Neural cell (in vitro differentiated cells): ENCODE data around the gene COL5A1. TPM values are rescaled to one million over a fixed set of nuclear protein-coding genes. Genes with fewer than 3 reads are reported as not detected.

Experiments used
- H2AFZ ChIP-seq: fragments of 200-600, 300-800 bp; sonication (generic), shearing (Covaris generic); 2 replicates; pipeline ENCODE4 v1.6.0; 2014; ENCODE audit warnings: low read depth, mild to moderate bottlenecking, antibody characterized with exemption, low read length, moderate library complexity
- H3F3A ChIP-seq: fragments of 200-600 bp; shearing (Covaris generic); 2 replicates; pipeline ENCODE4 v1.6.1; 2016; ENCODE audit warnings: mild to moderate bottlenecking, moderate library complexity, mixed read lengths, antibody characterized with exemption, low read length; ENCODE audit not compliant: insufficient read depth, poor library complexity, severe bottlenecking
- H3K27ac ChIP-seq: fragments of 200-600, 300-800 bp; sonication (generic), shearing (Covaris generic); 2 replicates; pipeline ENCODE4 v1.5.1; 2014; ENCODE audit warnings: mild to moderate bottlenecking, low read length, moderate library complexity
- H3K27me3 ChIP-seq: fragments of 300-800, 200-600 bp; sonication (generic), shearing (Covaris generic); 2 replicates; pipeline ENCODE4 v1.6.0; 2014; ENCODE audit warnings: mild to moderate bottlenecking, low read depth, low read length, moderate library complexity; ENCODE audit not compliant: insufficient read depth
- H3K36me3 ChIP-seq: fragments of 300-800, 200-600 bp; sonication (generic), shearing (Covaris generic); 2 replicates; pipeline ENCODE4 v1.5.1; 2014; ENCODE audit warnings: mild to moderate bottlenecking, antibody characterized with exemption, low read length, moderate library complexity; ENCODE audit not compliant: insufficient read depth
- H3K4me2 ChIP-seq: fragments of 300-800, 200-600 bp; sonication (generic), shearing (Covaris generic); 2 replicates; pipeline ENCODE4 v1.6.0; 2014; ENCODE audit warnings: mild to moderate bottlenecking, low read length
- H3K4me3 ChIP-seq: fragments of 300-800, 200-600 bp; sonication (generic), shearing (Covaris generic); 2 replicates; pipeline ENCODE4 v1.5.1; 2014; ENCODE audit warnings: mild to moderate bottlenecking, low read length, moderate library complexity
- H3K79me2 ChIP-seq: fragments of 200-600 bp; shearing (Covaris generic); replicated peaks from 2 replicates; pipeline ENCODE4 v1.6.0; 2014; ENCODE audit warnings: mild to moderate bottlenecking, low read length, moderate library complexity; ENCODE audit not compliant: insufficient read depth
- H3K9ac ChIP-seq: fragments of 300-800, 200-600 bp; sonication (generic), shearing (Covaris generic); 2 replicates; pipeline ENCODE4 v1.6.1; 2016; ENCODE audit warnings: mild to moderate bottlenecking, low read length, mixed read lengths
- H3K9me2 ChIP-seq: fragments of 200-600 bp; shearing (Covaris generic); 2 replicates; pipeline ENCODE4 v1.6.1; 2016; ENCODE audit warnings: mild to moderate bottlenecking, low read length, mixed read lengths; ENCODE audit not compliant: insufficient read depth
- H3K9me3 ChIP-seq: fragments of 200-600, 300-800 bp; sonication (generic), shearing (Covaris generic); 2 replicates; pipeline ENCODE4 v1.6.1; 2016; ENCODE audit warnings: mild to moderate bottlenecking, mixed run types, low read length, moderate library complexity, mixed read lengths
- H4K20me1 ChIP-seq: fragments of 200-600 bp; shearing (Covaris generic); 2 replicates; pipeline ENCODE4 v1.6.1; 2016; ENCODE audit warnings: mild to moderate bottlenecking, mixed run types; ENCODE audit not compliant: insufficient read depth
- EP300 ChIP-seq: fragments of 450-650 bp; conservative IDR thresholded peaks from 2 replicates; pipeline ENCODE4 v1.6.1; 2014; ENCODE audit warnings: antibody characterized with exemption, mild to moderate bottlenecking, moderate library complexity; ENCODE audit not compliant: poor library complexity, severe bottlenecking
- EZH2 ChIP-seq: fragments of 200-600, 300-800 bp; shearing (Covaris generic), sonication (generic); IDR thresholded peaks from 2 replicates; pipeline ENCODE4 v1.6.1; 2014; ENCODE audit warnings: antibody characterized with exemption, low read length, borderline replicate concordance, mild to moderate bottlenecking; ENCODE audit not compliant: insufficient read depth, poor library complexity, severe bottlenecking
- MXI1 ChIP-seq: fragments of 450-650 bp; conservative IDR thresholded peaks from 2 replicates; pipeline ENCODE4 v1.6.1; 2014; ENCODE audit warnings: antibody characterized with exemption, mild to moderate bottlenecking; ENCODE audit not compliant: poor library complexity, severe bottlenecking
- POLR2AphosphoS5 ChIP-seq: IDR thresholded peaks from 2 replicates; pipeline ENCODE4 v1.6.1; 2012
- RAD21 ChIP-seq: fragments of 450-650 bp; conservative IDR thresholded peaks from 2 replicates; pipeline ENCODE4 v1.6.1; 2014; ENCODE audit warnings: antibody characterized with exemption, mild to moderate bottlenecking, moderate library complexity
- SMC3 ChIP-seq: fragments of 450-650 bp; conservative IDR thresholded peaks from 2 replicates; pipeline ENCODE4 v1.6.1; 2014; ENCODE audit warnings: antibody characterized with exemption, mild to moderate bottlenecking, moderate library complexity; ENCODE audit not compliant: poor library complexity
- TAF1 ChIP-seq: IDR thresholded peaks from 2 replicates; pipeline ENCODE4 v1.6.1; 2012; ENCODE audit warnings: low read depth
- polyA plus RNA-seq: library from polyadenylated mRNA; depleted of rRNA; stranded (reverse); fragments of >200 nt; gene quantifications from 2 replicates; pipeline ENCODE4 v1.2.3, GENCODE V29; 2014
- TF ChIP-seq, protein P1 (sequence below): IDR thresholded peaks from 2 replicates; pipeline ENCODE4 v1.6.1; 2012; ENCODE audit warnings: borderline replicate concordance
- TF ChIP-seq, protein P2 (sequence below): fragments of 450-650 bp; IDR thresholded peaks from 2 replicates; pipeline ENCODE4 v1.5.1; 2014; ENCODE audit warnings: antibody characterized with exemption, mild to moderate bottlenecking, moderate library complexity; ENCODE audit not compliant: poor library complexity, severe bottlenecking

The COL5A1 gene
- polyA plus RNA-seq, 1 donor from 2014 or later: not detected

DNA sequence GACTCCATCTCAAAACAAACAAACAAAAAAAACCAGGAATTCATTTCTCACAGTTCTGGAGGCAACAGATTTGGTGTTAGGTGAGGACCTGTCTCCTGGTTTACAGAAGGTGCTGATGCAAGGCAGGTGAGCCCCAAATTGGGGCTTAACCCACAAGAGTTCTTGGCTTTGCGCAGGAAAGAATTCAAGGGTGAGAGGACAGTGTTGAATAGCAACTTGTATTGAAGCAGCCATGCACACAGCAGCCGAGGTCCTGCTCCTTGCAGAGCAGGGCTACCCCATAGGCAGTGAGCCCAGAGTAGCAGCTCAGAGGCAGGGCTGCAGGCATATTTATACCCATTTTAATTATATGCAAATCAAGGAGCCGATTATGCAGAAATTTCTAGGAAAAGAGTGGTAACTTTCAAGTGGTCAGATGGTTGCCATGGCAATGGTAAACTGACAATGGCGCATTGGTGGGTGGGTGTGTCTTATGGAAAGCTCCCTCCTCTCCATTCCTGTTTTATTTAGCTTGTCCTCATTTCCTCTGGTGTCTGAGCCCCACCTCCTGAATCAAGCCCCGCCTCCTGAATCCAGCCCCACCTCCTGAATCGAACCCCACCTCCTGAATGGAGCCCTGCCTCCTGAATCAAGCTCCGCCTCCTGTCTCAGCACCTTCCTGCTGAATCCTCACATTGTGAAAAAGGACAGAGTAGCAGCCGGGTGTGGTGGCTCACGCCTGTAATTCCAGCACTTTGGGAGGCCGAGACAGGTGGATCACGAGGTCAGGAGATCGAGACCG, 34.5 kb upstream of the COL5A1 start:
- Histone ChIP-seq H3F3A (no peaks in the 10 kb centered on the region), H3K36me3 (no peaks in the 10 kb centered on the region), H4K20me1 (no peaks in the 10 kb centered on the region), H3K9me2 (no peaks in the 10 kb centered on the region), H3K27ac (no peak overlapping the region), H3K9me3 (no peaks in the 10 kb centered on the region), H3K79me2 (no peaks in the 10 kb centered on the region), H3K4me3 (no peak overlapping the region), H3K9ac (no peak overlapping the region), H3K4me2 (no peak overlapping the region), H3K27me3 (no peaks in the 10 kb centered on the region), H2AFZ (no peak overlapping the region)
- TF ChIP-seq MXI1 (no peak), POLR2AphosphoS5 (no peak), TAF1 (no peak)
- TF ChIP-seq, protein P1, sequence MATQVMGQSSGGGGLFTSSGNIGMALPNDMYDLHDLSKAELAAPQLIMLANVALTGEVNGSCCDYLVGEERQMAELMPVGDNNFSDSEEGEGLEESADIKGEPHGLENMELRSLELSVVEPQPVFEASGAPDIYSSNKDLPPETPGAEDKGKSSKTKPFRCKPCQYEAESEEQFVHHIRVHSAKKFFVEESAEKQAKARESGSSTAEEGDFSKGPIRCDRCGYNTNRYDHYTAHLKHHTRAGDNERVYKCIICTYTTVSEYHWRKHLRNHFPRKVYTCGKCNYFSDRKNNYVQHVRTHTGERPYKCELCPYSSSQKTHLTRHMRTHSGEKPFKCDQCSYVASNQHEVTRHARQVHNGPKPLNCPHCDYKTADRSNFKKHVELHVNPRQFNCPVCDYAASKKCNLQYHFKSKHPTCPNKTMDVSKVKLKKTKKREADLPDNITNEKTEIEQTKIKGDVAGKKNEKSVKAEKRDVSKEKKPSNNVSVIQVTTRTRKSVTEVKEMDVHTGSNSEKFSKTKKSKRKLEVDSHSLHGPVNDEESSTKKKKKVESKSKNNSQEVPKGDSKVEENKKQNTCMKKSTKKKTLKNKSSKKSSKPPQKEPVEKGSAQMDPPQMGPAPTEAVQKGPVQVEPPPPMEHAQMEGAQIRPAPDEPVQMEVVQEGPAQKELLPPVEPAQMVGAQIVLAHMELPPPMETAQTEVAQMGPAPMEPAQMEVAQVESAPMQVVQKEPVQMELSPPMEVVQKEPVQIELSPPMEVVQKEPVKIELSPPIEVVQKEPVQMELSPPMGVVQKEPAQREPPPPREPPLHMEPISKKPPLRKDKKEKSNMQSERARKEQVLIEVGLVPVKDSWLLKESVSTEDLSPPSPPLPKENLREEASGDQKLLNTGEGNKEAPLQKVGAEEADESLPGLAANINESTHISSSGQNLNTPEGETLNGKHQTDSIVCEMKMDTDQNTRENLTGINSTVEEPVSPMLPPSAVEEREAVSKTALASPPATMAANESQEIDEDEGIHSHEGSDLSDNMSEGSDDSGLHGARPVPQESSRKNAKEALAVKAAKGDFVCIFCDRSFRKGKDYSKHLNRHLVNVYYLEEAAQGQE: no peak

DNA sequence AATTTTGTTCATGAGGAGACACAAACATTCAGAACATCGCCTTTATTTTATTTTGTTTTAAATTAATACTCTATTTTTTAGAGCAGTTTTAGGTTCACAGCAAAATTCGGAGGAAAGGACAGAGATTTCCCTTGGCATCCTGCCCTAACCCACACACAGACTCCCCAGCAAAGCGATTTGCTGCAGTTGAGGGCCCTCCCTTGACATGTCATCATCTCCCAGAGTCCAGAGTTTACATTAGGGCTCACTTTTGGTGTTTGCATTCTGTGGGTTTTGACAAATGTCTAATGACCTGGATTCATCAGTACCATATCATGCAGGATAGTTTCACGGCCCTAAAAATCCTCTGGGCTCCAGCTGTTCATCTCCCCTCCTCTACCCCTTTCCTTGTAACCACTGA, 33.6 kb upstream of the COL5A1 start:
- no peak overlapping the region for H3K9ac ChIP-seq
- no peaks in the 10 kb centered on the region for H3K9me2 ChIP-seq
- no peak overlapping the region for H3K4me2 ChIP-seq

More for the DNA sequence above, 33.6 kb upstream of the COL5A1 start:
- no peaks in the 10 kb centered on the region for H3F3A ChIP-seq
- H4K20me1 ChIP-seq: no peaks in the 10 kb centered on the region
- H3K4me3 ChIP-seq: no peak overlapping the region
- no peaks in the 10 kb centered on the region for H3K79me2 ChIP-seq
- TF ChIP-seq TAF1: no peak
- TF ChIP-seq EZH2: no peak
- TF ChIP-seq EP300: no peak
- no peak for TF ChIP-seq MXI1
- no peak for TF ChIP-seq POLR2AphosphoS5
- no peak for TF ChIP-seq RAD21
- TF ChIP-seq, protein P1: no peak
- TF ChIP-seq SMC3: no peak
- TF ChIP-seq, protein P2, sequence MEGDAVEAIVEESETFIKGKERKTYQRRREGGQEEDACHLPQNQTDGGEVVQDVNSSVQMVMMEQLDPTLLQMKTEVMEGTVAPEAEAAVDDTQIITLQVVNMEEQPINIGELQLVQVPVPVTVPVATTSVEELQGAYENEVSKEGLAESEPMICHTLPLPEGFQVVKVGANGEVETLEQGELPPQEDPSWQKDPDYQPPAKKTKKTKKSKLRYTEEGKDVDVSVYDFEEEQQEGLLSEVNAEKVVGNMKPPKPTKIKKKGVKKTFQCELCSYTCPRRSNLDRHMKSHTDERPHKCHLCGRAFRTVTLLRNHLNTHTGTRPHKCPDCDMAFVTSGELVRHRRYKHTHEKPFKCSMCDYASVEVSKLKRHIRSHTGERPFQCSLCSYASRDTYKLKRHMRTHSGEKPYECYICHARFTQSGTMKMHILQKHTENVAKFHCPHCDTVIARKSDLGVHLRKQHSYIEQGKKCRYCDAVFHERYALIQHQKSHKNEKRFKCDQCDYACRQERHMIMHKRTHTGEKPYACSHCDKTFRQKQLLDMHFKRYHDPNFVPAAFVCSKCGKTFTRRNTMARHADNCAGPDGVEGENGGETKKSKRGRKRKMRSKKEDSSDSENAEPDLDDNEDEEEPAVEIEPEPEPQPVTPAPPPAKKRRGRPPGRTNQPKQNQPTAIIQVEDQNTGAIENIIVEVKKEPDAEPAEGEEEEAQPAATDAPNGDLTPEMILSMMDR: no peak
- no peaks in the 10 kb centered on the region for H3K9me3 ChIP-seq
- no peak overlapping the region for H2AFZ ChIP-seq
- no peak overlapping the region for H3K27ac ChIP-seq
- no peaks in the 10 kb centered on the region for H3K27me3 ChIP-seq
- no peaks in the 10 kb centered on the region for H3K36me3 ChIP-seq
